ENCODE results near the gene AGPAT3.

The AGPAT3 gene

DNA sequence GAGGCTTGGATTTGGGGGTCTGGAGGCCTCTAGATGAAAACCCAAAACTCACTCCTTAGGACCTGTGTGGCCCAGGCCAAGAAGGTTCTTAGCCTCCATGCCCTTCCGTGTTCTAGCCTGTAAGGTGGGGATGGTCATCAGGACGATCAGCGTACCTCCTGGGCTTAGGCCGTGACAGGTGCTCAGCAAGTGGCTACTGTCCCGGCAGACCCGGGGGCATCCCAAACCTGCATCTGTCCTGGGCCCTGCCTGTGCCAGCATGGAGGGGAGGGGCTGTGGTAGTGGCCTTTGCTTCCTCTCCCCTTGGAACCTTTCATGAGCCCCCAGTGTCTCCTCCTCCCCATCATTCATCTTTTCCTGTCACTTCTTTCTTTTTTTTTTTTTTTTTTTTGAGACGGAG is 124.4 kb downstream of the AGPAT3 start:
- TF ChIP-seq, protein P1, sequence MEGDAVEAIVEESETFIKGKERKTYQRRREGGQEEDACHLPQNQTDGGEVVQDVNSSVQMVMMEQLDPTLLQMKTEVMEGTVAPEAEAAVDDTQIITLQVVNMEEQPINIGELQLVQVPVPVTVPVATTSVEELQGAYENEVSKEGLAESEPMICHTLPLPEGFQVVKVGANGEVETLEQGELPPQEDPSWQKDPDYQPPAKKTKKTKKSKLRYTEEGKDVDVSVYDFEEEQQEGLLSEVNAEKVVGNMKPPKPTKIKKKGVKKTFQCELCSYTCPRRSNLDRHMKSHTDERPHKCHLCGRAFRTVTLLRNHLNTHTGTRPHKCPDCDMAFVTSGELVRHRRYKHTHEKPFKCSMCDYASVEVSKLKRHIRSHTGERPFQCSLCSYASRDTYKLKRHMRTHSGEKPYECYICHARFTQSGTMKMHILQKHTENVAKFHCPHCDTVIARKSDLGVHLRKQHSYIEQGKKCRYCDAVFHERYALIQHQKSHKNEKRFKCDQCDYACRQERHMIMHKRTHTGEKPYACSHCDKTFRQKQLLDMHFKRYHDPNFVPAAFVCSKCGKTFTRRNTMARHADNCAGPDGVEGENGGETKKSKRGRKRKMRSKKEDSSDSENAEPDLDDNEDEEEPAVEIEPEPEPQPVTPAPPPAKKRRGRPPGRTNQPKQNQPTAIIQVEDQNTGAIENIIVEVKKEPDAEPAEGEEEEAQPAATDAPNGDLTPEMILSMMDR (IDR thresholded peaks at IDR 0.05): no peak
- no peak for TF ChIP-seq ZFX (IDR thresholded peaks at IDR 0.05; ENCODE audit: borderline replicate concordance)
- H3K27ac ChIP-seq: no peak overlapping the region

DNA sequence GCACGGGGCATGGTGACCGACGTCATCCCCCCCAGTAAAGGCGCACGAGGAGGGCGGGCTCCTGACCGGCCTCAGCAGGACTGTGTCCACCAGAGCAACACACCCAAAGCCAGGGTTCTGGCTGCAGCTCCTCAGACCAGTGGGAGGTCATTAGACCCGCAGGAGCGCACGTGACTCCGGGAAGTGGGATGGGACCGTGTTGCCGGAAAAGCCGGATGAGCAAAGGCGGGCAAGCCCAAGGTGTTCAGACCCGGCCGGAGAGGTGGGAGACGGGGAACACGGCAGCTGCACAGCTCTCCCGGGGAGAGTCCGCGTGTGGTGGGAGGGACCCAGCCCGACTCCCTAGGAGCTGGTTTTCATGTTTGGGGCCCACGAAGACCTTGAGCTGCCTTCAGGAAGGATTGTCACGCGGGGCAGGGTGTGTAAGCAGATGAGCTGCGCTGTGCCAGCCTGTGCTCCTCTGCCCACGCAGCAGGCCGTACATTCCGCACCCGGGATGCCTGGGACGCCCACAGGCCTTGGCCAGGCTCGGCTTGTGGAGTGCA is 126.5 kb downstream of the AGPAT3 start:
- H3K27ac ChIP-seq: no peak overlapping the region
- no peak for TF ChIP-seq ZFX (IDR thresholded peaks at IDR 0.05; ENCODE audit: borderline replicate concordance)
- TF ChIP-seq, protein P1 (IDR thresholded peaks at IDR 0.05): no peak

DNA sequence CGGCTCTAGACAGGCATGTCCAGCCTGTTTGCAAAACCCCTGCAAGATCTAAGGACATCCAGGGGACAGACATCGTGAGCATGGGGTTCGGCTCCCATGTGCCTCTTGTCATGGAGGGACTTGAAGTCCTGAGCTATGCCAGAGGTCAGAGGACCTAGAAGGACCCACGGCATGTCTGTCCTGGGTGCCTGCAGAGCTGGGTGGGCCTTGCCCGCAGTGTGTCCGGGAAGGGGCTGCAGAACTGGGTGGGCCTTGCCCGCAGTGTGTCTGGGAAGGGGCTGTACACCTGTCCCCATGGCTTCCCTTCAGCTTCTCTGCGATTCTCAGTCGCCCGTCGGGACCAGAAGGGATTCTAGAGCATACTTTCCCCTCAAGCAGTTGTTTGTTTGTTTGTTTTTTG is 127.1 kb downstream of the AGPAT3 start:
- no peak overlapping the region for H3K27ac ChIP-seq
- TF ChIP-seq, protein P1 (IDR thresholded peaks at IDR 0.05): no peak

DNA sequence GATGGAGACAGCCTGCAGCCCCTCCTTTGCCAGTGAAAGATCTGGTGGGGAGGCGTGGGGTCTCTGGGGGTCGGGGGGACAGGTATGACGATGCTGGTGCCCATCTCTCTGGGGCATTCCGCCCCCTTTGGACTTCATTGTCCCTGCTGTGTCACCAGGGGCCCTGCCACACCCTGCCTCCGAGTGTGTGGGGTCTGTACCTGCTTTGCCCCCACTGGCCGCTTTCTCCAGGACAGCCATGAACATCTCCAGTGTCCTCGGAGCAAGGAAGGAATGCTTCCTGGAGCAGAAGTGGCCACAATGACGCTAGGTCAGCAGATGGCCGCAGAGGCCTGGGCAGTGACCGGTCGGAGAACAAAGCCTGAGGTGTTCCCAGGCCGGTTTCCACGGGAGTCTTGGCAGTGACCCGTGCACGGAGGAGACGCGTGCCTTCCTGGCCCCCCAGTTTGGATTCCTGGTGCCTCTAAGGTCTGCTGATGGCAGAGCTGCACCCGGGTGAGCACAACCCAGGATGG is 128.5 kb downstream of the AGPAT3 start:
- TF ChIP-seq ZFX (IDR thresholded peaks at IDR 0.05; ENCODE audit: borderline replicate concordance): no peak
- TF ChIP-seq, protein P1 (IDR thresholded peaks at IDR 0.05): no peak
- H3K27ac ChIP-seq: no peak overlapping the region

DNA sequence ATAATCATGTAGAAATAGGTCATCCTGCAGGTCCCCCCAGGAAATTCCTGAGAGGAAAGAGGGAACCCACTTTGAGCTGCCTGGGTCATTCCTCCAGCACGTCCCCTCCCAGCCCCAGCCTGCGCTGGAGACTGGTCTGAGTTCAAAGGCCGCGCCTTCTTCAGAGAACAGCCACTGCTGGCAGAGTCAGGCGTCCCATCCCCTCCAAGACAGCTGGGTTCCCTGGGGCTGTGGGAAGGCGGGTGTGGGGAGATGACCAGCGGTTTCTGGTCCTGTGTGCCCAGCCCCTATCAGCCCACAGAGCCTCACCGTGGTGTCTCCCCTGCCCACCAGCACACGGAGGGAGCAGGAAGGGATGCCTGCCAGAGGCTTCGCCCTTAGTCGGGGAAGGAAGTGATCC is 129.1 kb downstream of the AGPAT3 start:
- TF ChIP-seq, protein P1 (IDR thresholded peaks at IDR 0.05): no peak
- H3K27ac ChIP-seq: no peak overlapping the region

DNA sequence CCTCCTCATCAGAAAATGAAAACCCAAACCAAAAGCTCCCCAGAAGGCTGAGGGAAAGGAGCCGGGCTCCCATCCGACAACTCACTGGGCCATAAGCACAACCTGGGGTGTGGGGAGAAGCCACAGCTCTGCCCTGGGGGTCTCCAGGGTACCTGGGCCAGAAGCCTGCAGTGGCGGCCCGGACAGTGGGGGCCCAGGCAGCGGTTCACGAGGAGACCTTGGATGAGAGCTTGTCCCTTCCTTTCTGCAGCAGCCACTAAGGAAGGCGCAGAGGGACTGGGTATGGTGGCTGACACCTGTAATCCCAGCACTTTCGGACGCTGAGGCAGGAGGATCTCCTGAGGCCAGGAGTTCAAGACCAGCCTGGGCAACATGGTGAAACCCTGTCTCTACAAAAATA is 129.6 kb downstream of the AGPAT3 start:
- TF ChIP-seq, protein P1 (IDR thresholded peaks at IDR 0.05): no peak
- no peak for TF ChIP-seq ZFX (IDR thresholded peaks at IDR 0.05; ENCODE audit: borderline replicate concordance)
- no peak overlapping the region for H3K27ac ChIP-seq

DNA sequence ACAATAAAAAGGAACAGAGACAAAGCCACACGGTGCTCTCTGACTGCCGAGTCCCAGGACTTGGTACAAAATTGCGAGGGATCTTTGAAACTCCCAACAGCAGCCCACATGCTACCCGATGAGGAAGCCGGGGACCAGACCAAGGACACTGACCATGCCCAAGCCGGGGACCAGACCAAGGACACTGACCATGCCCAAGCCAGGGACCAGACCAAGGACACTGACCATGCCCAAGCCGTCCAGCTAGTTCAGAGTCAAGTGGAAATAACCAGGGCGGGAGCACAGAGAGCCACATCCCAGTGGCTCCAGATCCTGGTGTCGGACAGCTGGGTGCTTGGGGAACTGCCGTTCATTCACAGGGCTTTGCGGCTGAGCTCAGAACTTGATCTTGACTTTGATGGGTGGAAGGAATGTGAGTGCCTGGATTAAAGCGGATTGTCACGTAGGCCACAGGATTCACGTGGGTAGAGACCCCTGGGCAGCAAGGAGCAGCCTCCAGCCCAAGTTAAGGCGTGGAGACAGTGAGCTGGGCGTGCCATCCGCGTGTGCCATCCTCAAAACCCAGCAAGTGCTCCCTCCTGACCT is 130.6 kb downstream of the AGPAT3 start:
- no peak for TF ChIP-seq ZFX (IDR thresholded peaks at IDR 0.05; ENCODE audit: borderline replicate concordance)
- TF ChIP-seq, protein P1 (IDR thresholded peaks at IDR 0.05): no peak
- no peak overlapping the region for H3K27ac ChIP-seq
